ENCODE results near the gene TMEM270.

DNA sequence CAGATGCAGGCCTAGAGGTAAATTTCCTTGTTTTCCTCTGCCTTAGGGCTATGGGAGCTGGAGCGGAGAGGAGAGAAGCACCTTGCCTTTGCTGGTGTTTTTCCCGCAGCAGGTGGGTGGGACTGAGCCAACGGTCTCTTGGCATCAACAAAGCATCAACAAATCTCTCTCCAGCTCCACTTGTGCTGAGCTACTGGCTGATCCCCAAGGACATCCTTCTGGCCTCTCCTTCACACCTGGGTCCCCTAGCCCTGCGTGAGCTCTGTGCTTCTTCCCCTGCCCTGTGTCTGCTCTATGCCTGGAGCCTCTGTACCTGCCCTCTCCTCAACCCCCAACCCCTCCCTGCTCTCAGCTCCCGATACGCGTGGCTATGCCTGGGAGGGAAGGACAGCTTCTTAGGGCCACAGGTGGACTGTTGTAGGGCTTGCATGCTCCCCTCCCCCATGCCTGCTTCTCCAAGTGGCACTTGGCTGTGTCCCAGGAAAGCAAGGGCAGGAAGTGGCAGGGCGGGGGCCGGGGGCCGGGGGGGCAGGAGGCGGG is 33.3 kb upstream of the TMEM270 start:
- no peak for TF ChIP-seq POLR2A (IDR thresholded peaks at IDR 0.05)
- TF ChIP-seq, protein P1, sequence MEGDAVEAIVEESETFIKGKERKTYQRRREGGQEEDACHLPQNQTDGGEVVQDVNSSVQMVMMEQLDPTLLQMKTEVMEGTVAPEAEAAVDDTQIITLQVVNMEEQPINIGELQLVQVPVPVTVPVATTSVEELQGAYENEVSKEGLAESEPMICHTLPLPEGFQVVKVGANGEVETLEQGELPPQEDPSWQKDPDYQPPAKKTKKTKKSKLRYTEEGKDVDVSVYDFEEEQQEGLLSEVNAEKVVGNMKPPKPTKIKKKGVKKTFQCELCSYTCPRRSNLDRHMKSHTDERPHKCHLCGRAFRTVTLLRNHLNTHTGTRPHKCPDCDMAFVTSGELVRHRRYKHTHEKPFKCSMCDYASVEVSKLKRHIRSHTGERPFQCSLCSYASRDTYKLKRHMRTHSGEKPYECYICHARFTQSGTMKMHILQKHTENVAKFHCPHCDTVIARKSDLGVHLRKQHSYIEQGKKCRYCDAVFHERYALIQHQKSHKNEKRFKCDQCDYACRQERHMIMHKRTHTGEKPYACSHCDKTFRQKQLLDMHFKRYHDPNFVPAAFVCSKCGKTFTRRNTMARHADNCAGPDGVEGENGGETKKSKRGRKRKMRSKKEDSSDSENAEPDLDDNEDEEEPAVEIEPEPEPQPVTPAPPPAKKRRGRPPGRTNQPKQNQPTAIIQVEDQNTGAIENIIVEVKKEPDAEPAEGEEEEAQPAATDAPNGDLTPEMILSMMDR (IDR thresholded peaks at IDR 0.05) = no peak
